NCI-H2029 (cell line): ENCODE results near the gene SPACA4.
A peak's percentile ranks its signal among the peaks of the same experiment; 100 is the strongest.

ENCODE experiments used
- DNase-seq: peaks from one replicate; lab custom pipeline; 2025; lab: John Stamatoyannopoulos, UW

Gene SPACA4

GRCh38 chr19:48634424-48635262 is 28.1 kb downstream of the SPACA4 start:
- peak; percentile 98 for DNase-seq

DNA sequence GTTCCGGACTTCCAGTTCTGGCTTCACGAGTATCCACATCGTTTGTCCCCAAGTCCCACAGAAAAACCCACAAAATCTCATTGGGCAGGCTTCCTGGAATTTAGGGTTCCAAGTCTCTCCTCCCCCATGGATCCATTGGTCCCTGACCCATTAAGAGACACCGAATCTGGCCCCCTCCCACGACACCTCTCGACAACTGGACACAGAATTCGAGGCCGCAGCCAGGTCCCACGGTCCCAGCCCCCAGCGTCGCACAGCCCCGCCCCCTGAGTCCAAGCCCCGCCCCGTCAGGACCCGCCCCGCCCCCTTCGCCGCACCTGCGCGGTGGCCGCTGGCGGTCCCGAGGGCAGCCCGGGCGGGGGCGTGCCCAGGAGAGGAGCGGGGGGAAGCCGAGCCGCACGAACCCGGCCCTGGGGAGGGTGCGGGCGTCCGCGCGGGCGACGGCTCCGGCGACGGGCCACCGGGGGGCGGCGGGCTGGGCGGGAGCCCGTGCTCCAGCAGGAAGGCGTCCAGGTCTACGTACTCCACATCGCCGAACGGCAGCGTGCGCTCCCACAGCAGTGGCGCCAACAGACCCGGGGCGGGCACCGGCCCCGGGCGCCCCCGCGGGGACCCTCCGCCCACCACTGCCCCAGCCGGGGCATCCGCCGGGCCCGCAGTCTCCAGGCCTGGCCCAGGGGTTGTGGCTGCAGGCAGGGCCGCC is 28.9 kb downstream of the SPACA4 start:
- peak; percentile 62 for DNase-seq

GRCh38 chr19:48635966-48636858 is 29.7 kb downstream of the SPACA4 start:
- DNase-seq = peak; percentile 22

GRCh38 chr19:48636859-48637448 is 30.4 kb downstream of the SPACA4 start, which contains the start of gene DBP:
Gene DBP, minus strand, starts transcription at chr19:48637379. Its CDS starts 385 bp downstream, at chr19:48636994.
- peak; percentile 57 for DNase-seq

GRCh38 chr19:48637449-48637947 is 31.0 kb downstream of the SPACA4 start:
- DNase-seq = peak; percentile 99

GRCh38 chr19:48637948-48638830 is 31.6 kb downstream of the SPACA4 start:
- peak; percentile 97 for DNase-seq

DNA sequence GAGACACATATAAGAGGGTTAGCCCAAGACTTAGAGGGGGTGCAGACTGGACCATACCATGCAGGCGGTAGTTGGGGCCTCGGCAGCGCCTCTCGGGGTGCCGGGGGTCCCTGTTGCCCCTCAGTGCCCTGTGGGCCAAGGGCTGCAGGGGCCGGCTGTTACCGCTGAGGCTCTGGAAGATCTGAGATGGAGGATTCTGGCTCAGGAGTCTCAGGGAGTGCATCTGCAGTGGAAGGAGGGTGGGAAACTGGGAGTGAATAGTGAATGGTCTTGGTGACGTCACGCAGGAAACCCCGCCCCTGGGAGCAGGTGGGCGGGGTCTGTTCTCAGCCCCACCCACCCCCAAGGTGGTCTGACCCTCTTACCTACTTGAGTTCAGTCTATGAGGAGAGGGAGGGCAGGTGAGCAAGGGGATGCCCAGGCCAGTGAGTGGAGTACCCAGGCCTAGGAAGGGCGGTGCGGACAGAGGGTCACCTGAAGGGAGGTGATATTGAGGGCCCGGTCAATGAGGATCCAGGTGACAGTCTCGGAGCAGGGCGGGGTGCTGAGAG is 32.4 kb downstream of the SPACA4 start:
- DNase-seq = no peak

DNA sequence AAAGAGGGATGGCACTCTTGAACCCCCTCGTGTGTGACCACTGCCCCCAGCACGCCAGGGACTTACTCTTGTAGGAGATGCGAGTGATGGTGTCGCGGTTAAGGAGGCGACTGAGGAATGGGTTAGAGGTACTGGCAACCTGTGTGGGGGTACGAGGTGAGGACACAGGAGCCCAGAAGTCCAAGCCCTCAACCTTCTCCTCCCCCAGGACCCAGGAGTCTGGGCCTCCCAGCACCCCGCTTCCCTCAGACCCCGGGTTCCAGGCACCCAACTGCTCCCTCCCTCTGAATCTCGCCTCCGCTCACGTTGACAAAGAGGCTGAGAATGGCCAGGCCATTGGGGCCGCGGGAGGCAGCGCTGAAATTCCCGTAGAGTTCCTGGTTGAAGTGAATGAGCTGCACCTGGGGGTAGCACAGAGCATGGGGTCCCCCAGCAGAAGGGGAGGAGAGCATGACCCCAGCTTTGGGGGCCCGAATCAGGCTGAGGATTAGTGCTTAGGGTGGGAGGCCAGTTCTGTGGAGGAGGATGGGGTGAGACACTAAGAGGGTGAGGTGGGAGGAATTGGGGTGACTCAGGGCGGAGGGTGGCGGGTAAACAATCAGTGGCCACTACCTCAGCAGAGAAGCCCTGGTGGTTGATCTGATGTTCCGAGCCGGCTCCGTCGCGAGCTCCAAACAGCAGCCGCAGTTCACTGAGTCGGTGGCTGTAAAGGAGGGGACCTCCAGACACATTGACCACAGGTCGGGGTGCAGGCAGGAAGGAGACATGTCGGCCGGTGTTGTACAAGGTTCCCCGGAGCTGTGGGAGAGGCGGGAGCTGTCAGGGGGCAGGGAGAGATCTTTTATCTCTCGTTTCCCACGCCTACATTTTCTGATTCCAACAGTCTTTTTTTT is 33.2 kb downstream of the SPACA4 start:
- DNase-seq = no peak

DNA sequence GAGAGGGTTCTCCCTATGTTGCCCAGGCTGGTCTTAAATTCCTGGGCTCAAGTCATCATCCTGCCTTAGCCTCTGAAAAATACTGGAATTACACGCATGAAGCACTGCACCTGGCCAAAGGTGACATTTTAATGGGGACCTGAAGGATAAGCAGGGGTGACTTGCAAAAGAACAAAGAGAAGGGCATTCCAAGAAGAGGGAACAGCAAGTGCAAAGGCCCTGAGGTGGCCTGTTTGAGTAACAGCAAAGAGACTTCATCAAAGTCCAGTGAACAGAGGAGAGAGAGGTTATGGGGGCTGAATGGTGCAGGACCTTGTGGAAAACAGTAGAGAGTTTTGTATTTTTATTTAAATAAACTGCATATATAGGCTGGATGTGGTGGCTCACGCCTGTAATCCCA is 35.3 kb downstream of the SPACA4 start:
- DNase-seq = no peak

DNA sequence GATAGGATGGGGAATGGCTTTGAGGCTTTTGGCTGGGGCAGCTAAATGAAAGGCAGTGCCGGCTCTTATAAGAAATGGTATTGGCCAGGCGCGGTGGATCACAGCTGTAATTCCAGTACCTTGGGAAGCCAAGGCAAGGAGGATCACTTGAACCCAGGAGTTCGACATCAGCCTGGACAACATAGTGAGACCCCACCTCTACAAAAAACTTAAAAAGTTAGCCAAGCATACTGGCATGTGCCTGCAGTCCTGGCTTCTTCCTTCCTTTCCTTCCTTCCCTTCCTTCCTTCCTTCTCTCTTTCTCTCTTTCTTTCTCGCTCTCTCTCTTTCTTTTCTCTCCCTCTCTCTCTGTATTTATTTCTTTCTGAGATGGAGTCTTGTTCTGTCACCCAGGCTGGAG is 36.3 kb downstream of the SPACA4 start:
- no peak for DNase-seq

DNA sequence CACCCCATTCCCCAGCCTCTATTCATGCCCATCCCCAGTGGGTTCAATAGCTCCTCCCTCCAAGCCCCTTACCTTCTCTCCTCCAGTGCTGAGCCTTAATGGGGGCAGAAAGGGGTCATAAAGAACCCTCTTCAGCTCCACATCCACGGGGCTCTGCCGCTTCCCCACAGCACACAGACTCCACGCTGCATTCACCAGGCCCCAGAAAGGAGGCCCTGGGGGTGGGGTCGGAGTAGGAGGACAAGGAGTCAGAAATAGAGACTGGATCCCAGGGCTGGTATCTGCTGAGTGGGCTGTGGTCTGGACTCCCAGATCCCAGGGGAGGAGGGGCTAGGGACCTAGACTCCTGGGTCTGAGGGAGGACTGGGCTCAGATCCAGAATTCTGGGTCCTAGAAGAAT is 37.8 kb downstream of the SPACA4 start:
- no peak for DNase-seq

- DNase-seq = peak; percentile 67
Observed at GRCh38 chr19:48644839-48645619, 38.5 kb downstream of the SPACA4 start.

GRCh38 chr19:48645620-48646000 is 39.1 kb downstream of the SPACA4 start:
- DNase-seq = no peak

GRCh38 chr19:48646001-48646721 is 39.6 kb downstream of the SPACA4 start, which contains the start of gene CA11:
Gene CA11, minus strand, starts transcription at chr19:48646187. Its CDS starts 555 bp downstream, at chr19:48645632.
- DNase-seq = peak; percentile 76

DNA sequence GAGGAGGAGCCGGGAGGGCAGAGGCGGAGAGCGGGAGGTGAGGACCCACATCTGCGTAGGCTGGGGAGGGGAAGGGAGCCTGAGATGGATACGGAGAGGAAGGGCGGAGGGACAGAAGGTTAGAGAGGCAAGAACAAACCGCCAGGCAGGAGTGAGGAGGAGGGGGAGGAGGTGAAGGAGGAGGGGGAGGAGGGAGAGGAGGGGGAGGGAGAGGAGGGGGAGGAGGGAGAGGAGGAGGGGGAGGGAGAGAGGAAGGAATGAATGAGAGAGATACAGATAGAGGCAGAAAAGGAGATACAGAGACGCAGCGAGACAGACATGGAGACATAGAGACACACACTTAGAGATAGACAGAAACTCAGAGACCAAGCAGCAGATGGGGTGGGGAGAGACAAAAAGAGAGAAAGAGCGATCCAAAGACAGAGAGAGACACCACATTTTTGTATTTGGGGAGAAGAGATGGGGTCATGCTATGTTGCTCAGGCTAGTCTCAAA is 40.2 kb downstream of the SPACA4 start:
- DNase-seq = peak; percentile 83

DNA sequence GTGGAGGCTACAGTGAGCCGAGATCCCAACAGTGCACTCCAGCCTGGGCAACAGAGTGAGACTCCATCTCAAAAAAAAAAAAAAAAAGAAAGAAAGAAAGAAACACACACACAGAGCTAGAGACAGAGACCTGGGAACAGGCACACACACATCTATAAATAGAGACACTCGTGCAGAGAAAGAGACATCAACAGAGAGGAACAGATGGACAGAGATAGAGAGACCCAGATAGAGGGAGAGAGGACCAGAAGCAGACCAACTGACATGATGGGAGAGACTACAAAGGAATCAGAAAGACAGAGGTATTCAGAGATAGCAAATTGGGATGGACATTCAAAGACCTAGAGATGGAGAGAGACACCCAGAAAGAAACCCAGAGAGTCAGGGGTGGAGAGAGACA is 41.6 kb downstream of the SPACA4 start:
- no peak for DNase-seq

- DNase-seq = no peak
Observed at GRCh38 chr19:48650974-48651682, 44.6 kb downstream of the SPACA4 start.
